Vagina (tissue), 2 donors: Measurements from ENCODE around the gene DXO.
"Not testable (repeated sequence)": the region's sequence is repeated elsewhere in the genome, so short reads cannot be mapped to it uniquely, and the experiment has no call there.

ENCODE experiments used
- CTCF ChIP-seq, 3 experiments: fragments of 450-650 bp in 2 of 3; fragments of 200-600 bp in 1 of 3; sonication (generic) in 1 of 3; IDR thresholded peaks; one replicate each; pipeline ENCODE4 v1.5.1; 2017 to 2019; ENCODE audit warnings: antibody characterized with exemption in 3 of 3, mild to moderate bottlenecking in 2 of 3, moderate library complexity in 2 of 3
- POLR2A ChIP-seq, 2 donors: fragments of 450-650 bp; IDR thresholded peaks; one replicate each; pipeline ENCODE4 v1.6.1; 2017; ENCODE audit warnings: antibody characterized with exemption in 2 of 2, mild to moderate bottlenecking in 2 of 2, moderate library complexity in 2 of 2

GRCh38 chr6:32002546-32003268, 30.8 kb upstream of the DXO start:
- not testable (repeated sequence) for TF ChIP-seq CTCF, POLR2A (IDR thresholded peaks at IDR 0.05)
